AG04450 (cell line): ENCODE data around the gene HSPA9. TPM values are rescaled to one million over a fixed set of nuclear protein-coding genes. Genes with fewer than 3 reads are reported as not detected.
A peak's percentile ranks its signal among the peaks of the same experiment; 100 is the strongest.

ENCODE experiments used
- CTCF ChIA-PET: fragments of 300-600, 350-600 bp; formaldehyde crosslinking; extraction: SDS; loops from one replicate; lab custom pipeline; 2022; ENCODE audit warnings: antibody characterized with exemption, inconsistent platforms; lab: Charles Lee
- POLR2A ChIA-PET: fragments of 350-600 bp; formaldehyde crosslinking; extraction: SDS; loops from one replicate; lab custom pipeline; 2021; ENCODE audit warnings: antibody characterized with exemption, inconsistent platforms; lab: Yijun Ruan, JAX
- DNase-seq: peaks from one replicate; pipeline ENCODE4 v3.0.0-alpha.2; 2011; ENCODE audit warnings: low read depth, low spot score
- H3K27ac ChIP-seq: one replicate; pipeline ENCODE4 v1.5.1; 2012; ENCODE audit warnings: low read depth, low read length, control low read depth
- H3K27me3 ChIP-seq: one replicate; pipeline ENCODE4 v1.6.0; 2012; ENCODE audit warnings: low read length; ENCODE audit not compliant: control insufficient read depth, insufficient read depth
- H3K4me3 ChIP-seq: 2 replicates; pipeline ENCODE4 v1.5.1; 2011; ENCODE audit warnings: mild to moderate bottlenecking, low read depth, low read length, control low read depth
- H3K9me3 ChIP-seq: 2 replicates; pipeline ENCODE4 v1.5.1; 2012; ENCODE audit warnings: low read length; ENCODE audit not compliant: control insufficient read depth, insufficient read depth
- CTCF ChIP-seq: IDR thresholded peaks from 2 replicates; pipeline ENCODE4 v1.5.1; 2011; ENCODE audit warnings: low read depth, low read length, control low read depth, inconsistent platforms
- polyA plus RNA-seq: library from polyadenylated mRNA; depleted of rRNA; stranded (reverse); fragments of >200 nt; gene quantifications from 2 replicates; pipeline ENCODE4 v1.2.3, GENCODE V29; 2011; rRNA removed
- small RNA-seq: library from RNA; depleted of rRNA; stranded (forward); fragments of <200 nt; gene quantifications from one replicate; pipeline ENCODE3, GENCODE V24; 2012; ENCODE audit warnings: low read depth; ENCODE audit not compliant: insufficient read length

HSPA9 gene
- polyA plus RNA-seq, 1 experiment = 207 TPM

DNA sequence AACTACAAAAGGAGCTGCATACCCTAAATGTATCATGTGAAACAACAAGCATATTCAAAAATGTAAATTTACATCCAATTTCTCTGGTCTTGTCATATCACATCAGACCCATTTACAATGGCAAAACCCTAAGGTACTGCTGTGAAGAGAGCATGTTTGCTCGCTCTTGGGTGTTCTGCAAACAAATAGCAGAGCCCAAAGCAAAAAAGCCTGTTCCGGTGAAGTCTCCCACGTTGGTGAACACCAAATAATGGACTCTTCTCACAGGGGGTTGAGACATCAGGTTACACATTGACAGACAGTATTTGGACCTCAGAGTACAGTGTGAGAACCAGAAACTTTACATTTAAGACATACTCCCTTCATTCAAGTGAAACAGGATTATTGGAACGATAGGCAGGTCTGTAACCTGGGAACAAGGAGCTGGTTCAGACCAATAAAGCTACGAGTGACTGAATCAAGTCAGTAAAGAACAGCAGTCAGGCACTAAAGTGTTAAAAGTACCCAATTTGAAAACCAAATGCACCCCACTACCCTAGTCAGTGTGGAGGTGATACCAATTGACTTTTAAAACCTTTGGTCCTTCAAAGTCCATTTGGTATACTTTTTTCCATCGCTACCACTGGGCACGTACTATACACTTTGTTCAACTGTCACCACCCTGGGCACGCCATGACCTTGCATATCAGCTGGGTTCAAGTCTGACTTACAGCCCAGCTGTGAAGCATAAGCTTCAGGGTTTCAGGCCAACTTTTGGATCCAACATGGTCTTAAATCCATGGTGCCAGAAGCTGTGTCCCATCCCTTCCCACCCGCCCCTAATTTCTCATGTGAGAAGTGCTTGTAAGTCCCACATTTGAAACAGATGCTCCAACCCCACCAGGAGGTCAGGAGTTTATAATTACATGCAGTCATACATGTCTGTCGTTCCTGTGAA is 68.6 kb downstream of the HSPA9 start:
- Histone ChIP-seq H3K9me3 (no peaks in the 10 kb centered on the region), H3K4me3 (no peak overlapping the region), H3K27me3 (no peaks in the 10 kb centered on the region), H3K27ac (no peak overlapping the region)
- POLR2A ChIA-PET = no interaction called here
- DNase-seq = no peak
- CTCF ChIA-PET = interaction anchor here (0.7 to 1.4 kb wide), 3 partner anchors 10 to 57 kb away, joined by 3 to 7 read pairs (median 4); partner anchors contain the start of gene EGR1
- no peak for TF ChIP-seq CTCF

DNA sequence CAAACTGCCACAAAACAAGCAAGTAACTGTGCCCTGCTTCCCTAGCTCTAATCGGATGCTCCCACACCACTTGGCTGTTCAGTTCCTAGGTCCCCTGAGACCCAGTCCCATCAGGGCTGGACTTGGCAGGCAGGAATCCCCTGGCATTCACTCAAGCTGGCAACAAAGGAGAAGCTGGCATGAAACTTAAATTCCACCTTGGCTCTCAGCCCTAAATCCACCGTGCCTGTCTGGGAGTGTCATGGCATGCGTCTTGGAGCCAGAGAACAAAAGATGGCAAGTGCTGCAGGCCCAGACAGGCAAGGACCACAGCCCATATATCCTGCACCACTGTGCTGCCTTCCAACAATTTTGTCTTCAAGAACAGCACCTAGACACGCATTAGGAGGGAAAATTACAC is 70.4 kb downstream of the HSPA9 start:
- ChIA-PET POLR2A (interaction anchor here (1.1 to 2.6 kb wide), 2 partner anchors 39 to 56 kb away, joined by 4 to 26 read pairs; partner anchors contain the start of gene EGR1), CTCF (interaction anchor here (0.6 to 3.6 kb wide), 12 partner anchors 9 to 833 kb away, joined by 3 to 86 read pairs (median 7); partner anchors contain the start of genes EGR1 and REEP2)
- no peak for TF ChIP-seq CTCF
- Histone ChIP-seq H3K27ac (no peak overlapping the region), H3K4me3 (no peak overlapping the region), H3K27me3 (no peaks in the 10 kb centered on the region), H3K9me3 (no peaks in the 10 kb centered on the region)
- DNase-seq = no peak

Small RNAs within 50 kb of the gene (small RNA-seq; reads per million reads assigned to genes)
- gene RF00154 (4.8 reads per million, percentile 48 among the genes with 10 or more reads in this experiment), gene RF01210 (not detected), gene SNORD63 (6,210 reads per million, percentile 98 among the genes with 10 or more reads in this experiment)

Other genes starting within 250 kb of the HSPA9 start
- 3.2 and 4.8 TPM in 2 replicates for gene CDC25C, start 243.6 kb downstream of the HSPA9 start, polyA plus RNA-seq
- gene FAM53C, start 237.1 kb downstream of the HSPA9 start, polyA plus RNA-seq = 35.6 and 35.9 TPM in 2 replicates
- 28.3 and 32.7 TPM in 2 replicates for gene KDM3B, start 222.7 kb downstream of the HSPA9 start, polyA plus RNA-seq
- 24.7 and 36.9 TPM in 2 replicates for gene REEP2, start 136.3 kb downstream of the HSPA9 start, polyA plus RNA-seq
- 17.0 and 24.5 TPM in 2 replicates for gene EGR1, start 109.9 kb downstream of the HSPA9 start, polyA plus RNA-seq
- 85.3 and 107 TPM in 2 replicates for gene ETF1, start 32.2 kb downstream of the HSPA9 start, polyA plus RNA-seq
- 140 and 207 TPM in 2 replicates for gene CTNNA1, start 178.0 kb upstream of the HSPA9 start, polyA plus RNA-seq